HG02610 (cell line): ENCODE data around the gene E2F7.

Source experiments
- ATAC-seq: cut with Tn5 transposase; IDR thresholded peaks from one replicate; pipeline ENCODE4 v1.9.1; 2021; ENCODE audit warnings: mild to moderate bottlenecking, moderate library complexity; ENCODE audit not compliant: unreplicated experiment

E2F7 gene

DNA sequence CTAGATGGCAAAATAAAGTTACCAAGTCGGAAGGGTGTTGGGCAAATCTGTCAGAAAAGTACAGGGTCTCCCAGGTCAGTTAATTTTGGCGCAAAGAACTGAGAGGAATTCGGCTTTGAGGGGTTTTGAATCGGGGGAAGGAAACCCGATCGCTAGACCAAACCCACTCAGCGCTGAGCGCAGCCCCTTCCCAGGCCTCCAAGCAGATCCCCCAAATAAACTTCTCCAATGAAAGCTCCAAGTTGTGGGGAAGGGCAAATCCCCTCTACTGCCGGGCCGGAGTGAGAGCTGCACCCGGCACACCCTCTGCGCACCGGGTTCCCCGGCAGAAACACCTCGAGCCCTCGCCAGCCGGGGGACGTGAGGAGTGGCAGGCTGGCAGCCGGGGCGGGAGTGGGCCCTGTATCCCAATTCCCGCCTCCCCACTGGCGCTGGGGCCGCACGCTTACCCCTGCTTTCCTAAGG is 441 bp downstream of the E2F7 start:
- ATAC-seq: peak; percentile 1

DNA sequence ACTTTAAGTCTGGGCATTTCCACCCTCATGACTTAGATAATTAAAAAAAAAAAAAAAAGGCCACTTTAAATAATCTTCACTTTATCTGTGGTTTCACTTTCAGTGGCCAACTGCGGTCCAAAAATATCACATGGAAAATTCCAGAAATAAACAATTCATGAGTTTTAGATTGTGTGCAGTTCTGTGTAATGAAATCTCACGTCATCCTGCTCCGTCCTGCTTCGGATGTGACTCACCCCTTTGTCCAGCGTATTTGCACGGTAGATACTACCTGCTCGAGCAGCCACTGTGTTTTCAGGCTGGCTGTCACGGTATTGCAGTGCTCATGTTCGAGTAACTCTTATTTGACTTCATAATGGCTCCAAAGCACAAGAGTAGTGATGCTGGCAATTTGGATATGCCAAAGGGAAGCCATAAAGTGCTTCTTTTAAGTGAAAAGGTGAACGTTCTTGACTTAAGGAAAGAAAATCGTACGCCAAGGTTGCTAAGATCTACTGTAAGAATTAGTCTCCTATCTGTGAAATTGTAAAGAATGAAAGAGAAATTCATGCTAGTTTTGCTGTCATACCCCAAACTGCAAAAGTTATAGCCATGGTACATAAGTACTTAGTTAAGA is 2.4 kb downstream of the E2F7 start:
- peak; percentile 39 for ATAC-seq

DNA sequence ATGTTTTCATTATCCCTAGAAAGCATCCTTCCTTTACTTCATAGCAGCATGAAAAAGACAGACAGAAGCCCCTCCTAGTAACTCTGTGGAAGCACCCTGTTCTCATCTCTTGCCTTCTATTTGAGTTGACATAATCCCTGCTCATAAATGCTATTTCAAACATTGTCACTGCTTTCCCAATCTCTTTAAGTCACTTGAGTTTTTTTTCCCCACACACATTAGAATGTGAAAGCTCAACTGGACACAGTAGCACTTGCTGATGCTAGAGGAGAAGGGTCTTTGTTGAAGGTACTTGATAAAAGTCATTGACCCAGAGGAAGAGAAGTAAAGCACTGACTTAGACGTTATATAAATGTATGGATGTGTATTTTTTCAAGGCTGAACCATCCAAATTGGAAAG is 3.0 kb downstream of the E2F7 start:
- no peak for ATAC-seq

DNA sequence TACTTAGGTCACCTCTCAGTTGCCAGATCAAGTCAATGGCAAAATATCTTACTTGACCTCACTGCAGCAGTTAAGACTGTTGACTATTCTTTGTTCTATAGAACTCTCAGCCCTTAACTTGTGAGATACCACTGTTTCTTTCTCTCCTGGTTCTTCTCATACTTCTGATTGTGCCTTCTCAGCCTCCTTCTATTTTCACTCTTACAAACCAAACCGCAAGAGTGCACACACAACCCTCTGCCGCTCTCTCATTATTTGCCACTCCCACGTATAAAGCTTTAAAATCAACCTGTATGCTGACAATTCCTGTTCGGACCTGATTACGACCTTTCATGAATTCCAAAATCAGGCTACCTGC is 4.5 kb downstream of the E2F7 start:
- ATAC-seq: peak; percentile 22

DNA sequence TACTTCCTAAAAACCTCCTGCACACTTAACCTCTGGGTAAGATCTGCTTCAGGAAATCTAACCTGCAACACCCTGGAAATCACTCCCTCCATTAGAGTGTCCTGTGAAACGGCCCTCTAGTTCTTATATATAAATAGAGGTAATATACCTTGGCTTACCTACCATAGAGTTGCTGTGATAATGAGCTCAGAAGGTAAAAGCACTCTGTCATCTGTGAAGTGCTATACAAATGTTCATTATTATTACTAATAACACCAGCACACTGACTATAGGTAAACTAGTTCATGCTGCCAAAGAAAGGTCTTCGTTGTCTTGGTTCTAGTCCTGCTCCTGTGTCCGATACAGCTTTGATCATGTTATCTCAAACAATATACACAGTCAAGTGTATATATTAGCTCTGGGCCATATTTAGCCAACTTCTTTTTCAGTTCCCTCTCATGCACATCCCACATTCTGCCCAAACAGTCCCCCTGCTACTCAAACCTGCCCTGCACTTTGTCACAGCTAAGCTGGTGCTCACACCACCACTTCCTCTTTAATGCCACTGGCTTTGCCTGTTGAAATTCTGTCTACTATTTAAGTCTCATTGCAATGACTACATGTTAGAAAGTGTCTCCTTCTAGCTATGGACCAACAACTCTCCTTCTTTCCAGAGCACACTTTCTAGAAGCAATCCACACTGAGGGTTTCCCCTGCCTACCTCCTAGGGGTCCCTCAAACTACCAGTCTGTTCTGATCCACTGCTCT is 5.1 kb downstream of the E2F7 start:
- peak; percentile 74 for ATAC-seq

DNA sequence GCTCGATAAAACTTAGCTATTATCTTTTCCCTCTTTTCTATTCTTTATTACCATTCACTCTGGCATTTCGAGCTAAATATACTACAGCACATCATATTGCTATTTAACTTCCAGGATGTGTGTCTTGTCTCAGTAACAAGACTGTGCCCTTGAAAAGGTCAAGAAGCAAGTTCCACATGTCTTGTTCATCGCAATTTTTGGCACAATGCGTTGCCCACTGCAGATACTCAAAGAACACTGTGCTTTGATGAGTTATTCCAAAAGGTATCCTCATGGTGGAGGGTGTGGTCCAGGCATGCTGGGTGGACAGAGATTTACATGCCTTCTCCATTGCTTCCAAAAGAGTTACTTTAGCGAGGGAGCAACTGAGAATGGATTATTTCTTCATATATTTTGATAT is 6.6 kb downstream of the E2F7 start:
- no peak for ATAC-seq

DNA sequence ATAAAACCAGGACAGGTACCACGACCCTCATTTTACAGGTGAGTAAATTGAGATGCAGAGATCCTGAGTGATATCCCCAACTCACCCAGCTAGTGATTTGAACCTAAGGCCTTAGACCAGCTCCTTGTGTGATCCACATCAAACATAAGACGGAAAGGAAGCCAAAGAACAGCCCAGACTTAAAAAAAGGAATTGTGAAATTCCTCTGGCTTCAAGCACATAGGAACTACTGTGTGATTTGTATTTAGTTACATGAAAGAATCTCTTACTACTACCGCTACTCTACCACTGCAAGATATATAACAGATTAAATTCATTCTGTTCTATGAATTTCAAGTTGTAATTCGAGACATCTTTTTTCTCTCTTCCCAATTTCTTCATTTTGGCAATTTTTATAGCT is 10.5 kb downstream of the E2F7 start:
- no peak for ATAC-seq

DNA sequence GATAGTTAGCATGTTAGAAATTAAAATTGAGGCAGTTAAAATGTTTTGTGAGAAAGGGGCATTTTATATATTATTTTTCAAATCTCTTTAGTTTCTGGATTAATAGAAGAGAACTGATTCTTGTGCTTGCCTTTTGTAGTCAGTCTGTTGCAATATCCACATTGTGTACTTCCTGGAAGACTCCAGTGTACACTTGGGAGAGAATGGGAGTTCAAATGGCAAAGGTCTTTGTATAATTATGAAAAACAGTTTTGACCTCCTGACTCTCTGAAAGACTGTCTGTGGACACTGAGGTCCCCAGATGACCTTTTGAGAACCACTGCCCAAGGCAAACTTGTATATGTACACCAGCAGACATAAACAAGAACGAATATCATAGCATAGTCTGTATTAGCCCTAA is 12.1 kb downstream of the E2F7 start:
- ATAC-seq: no peak

DNA sequence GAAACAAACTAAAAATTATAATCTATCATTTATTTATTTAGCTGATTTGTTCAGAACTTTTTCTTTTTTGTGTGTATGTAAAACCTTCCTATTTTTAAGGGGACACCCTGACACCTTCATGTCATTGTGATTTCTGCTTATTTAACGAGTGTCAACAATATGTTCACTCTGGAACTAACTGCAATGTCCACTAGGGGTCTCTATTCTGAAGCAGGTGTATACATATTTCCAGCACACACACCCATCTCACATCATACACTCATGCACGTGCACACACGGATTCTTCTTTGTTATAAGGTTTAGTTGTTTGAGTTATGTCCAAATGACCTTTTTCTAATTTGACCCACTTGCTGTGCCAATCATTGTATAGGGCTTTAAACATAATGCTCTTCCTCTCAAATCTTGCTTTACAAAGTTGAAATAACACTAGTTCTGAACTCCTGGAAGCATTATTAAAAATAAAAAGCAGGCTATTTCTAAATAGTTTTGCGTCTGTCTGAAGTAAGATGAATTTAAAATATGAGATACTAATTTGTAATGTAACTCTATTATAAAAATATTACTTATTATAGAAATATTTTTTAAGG is 15.5 kb downstream of the E2F7 start:
- ATAC-seq: peak; percentile 96

DNA sequence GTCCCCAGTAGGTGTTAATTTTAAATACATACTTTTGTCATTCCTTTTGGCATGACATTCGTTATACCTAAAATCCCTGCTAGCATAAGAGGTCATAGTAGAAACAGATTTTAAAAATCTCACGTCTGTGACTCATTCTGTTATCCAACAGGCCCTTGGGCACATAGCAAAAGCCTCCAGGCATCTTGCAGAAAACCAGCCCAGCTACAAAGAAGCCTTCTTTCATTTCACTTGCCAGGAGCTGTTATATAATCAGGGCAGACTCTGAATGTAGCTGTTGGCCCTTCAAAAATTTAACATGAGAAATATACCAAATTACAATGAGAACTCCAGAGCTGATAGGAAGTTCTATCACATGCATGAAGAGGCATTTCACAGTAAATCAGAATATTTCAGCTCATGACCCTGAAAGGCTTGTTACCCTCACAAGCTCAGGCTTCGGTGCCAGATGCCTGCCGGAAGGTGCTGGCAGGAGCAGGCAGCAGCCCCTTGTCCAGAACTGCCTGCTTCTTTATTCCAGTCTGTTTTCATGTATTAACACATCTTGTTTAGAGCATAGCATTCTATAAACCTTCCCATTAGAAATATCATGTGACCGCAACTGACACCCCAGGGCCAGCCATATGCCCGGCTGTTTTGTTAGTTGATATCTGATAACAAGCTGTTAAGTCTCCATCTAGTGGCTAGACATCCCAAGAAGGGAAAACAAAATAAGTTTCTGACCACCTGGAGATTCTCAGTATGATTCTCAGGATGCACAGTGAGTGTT is 17.8 kb downstream of the E2F7 start:
- ATAC-seq: no peak

DNA sequence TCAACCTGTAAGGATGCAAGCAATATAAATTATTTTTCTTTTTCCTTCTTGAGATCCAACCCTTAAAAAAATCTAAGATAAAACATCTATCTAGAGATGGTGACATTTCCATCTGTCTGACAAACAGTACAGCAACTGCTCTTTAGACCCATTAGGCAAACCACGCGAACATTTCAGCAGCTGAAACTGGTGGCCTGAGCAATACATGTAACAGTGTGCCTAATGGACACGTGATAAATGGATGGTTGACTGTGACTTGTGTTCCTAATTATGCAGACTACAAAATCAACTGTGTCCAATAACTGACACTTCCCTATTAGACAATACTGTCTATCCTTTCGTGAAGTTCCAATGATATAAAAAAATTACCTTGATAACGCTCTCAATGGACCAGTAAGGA is 18.9 kb downstream of the E2F7 start:
- ATAC-seq: no peak

DNA sequence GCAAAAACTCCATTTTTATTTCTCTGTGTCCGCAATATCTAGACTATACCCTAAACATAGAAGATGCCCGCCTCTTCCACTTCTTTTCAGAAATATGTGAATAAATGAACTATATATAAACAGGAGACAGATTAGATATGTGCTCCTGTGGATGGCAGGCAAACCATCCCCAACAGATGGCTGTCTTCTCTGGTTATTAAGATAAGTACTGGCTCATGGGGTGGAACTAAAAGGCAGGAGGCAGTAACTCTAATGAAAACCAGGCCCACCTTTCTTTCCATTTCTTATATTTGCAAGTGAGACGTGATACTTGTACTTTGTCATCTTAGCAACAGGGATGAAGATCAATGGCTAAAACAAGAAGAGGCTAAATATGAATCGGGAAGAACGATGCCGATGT is 20.2 kb downstream of the E2F7 start:
- ATAC-seq: no peak

DNA sequence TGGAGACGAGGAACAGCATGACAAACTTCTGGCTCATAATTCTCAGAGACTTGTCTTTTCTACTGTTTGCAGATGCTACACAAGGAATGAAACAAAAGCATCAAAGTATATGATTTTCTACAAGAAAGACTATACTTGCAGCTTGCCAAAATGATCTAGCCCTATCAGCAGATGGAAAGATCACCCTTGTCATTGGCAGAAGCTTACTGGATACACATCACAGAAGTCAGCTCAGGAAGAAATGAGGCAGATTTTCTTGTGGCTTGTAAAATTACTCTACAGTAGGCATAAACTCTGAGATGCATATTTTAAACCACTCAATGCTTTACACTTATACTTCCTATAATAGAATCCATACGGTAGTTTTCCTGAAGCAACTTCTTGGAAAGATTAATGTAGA is 20.6 kb downstream of the E2F7 start:
- ATAC-seq: no peak

DNA sequence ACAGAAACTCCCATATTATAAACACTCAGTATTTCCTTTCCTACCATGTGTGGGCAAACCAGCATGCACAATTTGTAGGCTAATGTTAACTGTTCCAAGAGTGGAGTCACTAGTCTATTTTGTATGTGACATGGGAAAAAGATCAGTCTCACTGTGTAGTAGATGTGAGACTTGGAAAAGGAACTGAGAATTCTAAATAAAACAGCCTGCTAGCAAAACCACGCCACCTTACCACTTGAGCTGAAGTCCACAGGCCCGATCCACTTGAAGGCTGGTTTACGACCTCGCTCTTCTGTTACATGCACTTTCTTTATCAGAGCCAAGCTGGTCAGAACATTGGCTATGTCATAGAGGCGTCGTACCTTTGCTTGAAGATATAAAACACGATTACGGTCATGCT is 22.5 kb downstream of the E2F7 start:
- no peak for ATAC-seq

DNA sequence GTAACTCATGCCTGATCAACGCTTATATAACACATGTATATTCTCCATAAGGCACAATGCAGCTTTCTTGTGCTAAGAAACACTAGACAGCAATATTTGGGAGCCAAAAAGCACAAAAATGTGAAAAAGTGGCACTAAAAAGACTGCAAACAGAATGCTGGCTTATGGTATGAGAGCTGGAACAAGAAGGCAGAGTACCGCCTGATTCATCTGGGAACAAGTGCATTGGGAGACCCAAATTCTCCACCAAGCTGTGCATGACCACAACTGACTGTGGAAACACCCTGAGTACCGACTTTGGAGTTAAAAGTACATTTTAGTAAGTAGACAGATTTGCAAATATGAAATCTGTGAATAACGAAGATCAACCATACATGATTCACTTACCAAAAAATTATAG is 25.1 kb downstream of the E2F7 start:
- ATAC-seq: no peak

DNA sequence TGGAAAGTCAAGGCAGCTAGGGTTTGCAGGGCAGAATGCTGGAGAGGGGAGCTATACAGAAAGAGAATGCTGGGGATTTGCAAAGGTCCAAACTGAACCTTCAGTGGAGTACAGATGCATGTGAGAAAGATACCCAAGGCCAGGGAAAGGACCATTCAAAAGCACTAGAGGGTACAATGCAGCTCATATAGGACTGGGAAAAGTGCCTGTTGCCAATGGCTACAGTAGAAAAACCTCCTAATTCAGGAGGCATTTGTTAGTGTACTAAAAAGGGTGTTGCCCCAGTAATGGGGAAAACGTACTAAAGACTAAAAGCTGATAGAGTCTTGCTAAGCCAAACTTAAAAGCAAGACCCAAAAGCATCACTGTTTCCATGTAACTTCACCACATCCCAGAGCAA is 30.1 kb downstream of the E2F7 start:
- ATAC-seq: no peak

DNA sequence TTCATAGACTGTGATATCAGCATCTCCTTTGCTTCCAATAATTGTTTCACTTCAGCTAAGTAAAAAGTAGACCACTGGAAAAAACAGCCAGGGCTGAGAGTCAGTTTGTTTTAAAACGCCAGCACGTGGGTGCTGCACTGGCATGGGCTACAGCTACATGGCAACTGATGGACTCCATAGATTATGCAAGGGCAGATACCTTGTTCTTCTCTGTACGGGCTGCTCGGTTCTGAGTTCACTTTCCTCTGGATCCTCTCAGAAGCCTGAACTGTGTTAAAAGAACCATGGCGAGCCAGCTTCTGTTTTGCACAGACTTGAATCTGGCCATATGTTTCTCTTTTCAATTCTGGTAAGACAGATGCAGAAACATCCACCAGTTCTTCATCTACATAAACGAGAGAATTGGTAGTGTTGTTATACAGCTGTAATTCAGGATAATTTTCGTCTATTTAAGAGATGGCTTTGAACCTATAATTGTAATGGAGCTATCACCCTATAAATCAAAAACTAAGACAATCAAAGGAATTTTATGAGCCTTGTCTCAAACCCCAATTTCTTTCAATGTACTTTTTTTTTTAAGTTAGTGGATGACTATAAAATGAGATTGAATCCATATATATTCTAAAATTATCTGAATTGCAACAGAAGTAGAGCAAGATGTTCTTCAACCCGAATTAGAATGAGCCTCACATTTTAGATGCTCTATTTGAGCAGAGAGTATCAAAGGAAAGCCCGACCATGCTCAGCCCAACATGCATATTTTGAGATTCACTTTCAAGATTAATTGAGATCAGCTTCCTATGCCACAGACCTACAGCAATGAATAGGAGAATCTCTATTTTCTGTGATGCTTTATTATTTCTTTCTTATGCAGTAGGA is 31.5 kb downstream of the E2F7 start:
- ATAC-seq: no peak

DNA sequence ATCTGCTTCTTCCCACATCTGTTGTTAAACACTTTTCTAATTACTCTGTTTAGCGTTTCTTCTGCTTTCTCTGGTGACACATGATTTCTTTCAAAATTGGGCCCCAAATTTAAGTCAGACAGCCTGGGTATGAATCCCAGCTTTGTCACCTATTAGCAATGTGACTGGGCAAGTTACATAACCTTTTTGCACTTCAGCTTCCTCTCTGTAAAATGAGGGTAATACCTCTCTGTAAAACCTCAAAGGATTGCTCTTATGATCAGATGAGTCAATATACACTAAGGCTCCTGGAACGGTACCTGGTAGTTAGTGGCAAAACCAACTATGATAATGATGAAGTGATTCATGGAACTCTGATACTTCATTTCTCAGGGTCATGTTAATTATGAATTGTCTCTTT is 33.0 kb downstream of the E2F7 start:
- no peak for ATAC-seq

DNA sequence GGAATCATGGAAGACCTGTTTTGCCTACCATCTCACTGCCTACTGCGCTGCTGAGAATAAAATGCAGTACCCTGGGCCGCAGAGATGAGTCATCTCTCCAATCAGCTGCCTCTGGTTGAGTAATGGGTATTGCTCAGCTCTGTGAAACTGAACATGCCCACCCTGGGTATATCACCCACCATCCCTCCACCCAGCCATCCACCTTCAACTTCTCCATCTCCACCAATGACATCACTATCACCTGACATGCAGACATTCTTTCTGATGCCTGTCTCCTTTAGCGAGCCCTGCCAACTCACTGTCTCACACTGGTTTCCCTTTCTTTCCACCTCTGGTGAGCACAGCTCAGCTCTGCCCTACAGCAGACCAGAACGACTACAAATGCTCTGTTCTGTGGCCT is 33.6 kb downstream of the E2F7 start:
- no peak for ATAC-seq

DNA sequence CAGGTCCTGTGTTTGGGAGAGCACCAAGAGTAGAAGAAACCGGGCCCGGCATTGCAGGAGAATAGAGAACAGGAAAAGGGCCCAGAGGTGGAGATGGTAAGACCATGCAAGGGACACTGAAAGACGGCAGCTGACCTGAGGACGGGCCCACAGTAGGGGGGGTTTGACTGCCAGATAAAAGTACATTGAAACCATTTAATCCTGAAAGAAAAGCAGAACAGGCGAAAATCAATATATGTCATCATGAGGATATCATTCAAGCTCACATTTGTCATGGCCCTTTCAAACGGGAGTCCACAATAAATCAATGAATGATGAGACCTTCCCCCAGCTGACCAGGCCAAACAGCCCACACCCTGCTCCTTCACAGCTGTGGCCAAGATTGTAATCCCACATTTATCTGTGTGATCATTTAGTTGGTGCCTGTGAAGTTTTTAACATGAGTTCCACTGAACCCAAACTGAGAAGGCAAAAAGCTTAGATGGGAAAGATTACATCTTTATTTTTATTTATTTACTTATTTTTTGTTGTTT is 39.5 kb downstream of the E2F7 start:
- no peak for ATAC-seq

DNA sequence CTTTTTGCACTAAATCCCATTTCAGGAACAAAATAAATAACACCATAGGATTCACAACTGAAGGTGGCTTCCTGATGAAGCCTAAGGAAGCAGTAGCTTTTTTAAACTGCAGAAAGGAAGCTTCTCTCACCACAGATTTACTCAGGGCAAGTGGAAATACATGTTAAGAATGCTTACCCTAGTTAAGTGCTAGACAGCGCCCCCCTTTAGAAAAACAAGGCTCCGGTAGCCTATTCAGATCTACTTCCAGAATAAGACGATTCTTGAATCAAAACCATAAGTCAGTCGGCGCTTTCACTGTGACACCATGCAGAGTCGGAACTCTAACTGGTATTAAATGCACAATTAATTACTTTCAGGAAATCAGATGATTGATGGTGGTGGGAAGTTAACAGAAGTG is 41.9 kb downstream of the E2F7 start:
- ATAC-seq: no peak
